ENCODE results near the gene USP21.

USP21 gene

GRCh38 chr1:161133220-161133740, 26.0 kb upstream of the USP21 start:
- peak; percentile 11 for DNase-seq (ENCODE audit: low spot score)

- DNase-seq (ENCODE audit: low spot score) = no peak
Observed at GRCh38 chr1:161137881-161138280, 21.4 kb upstream of the USP21 start.

- no peak for DNase-seq (ENCODE audit: low spot score)
Observed at GRCh38 chr1:161138431-161138830, 20.9 kb upstream of the USP21 start.

- DNase-seq (ENCODE audit: low spot score) = peak; percentile 23
Observed at GRCh38 chr1:161139766-161140165, 19.5 kb upstream of the USP21 start.

GRCh38 chr1:161140755-161141400, 18.4 kb upstream of the USP21 start:
- DNase-seq (ENCODE audit: low spot score) = no peak

GRCh38 chr1:161145832-161146231, 13.5 kb upstream of the USP21 start:
- no peak for DNase-seq (ENCODE audit: low spot score)

- DNase-seq (ENCODE audit: low spot score) = no peak
Observed at GRCh38 chr1:161153176-161153575, 6.1 kb upstream of the USP21 start.

- peak; percentile 75 for DNase-seq (ENCODE audit: low spot score)
Observed at GRCh38 chr1:161153682-161154337, 5.5 kb upstream of the USP21 start, which contains the start of gene UFC1. Gene UFC1, plus strand, starts transcription at chr1:161153978. Its CDS starts 20 bp downstream, at chr1:161153998.

GRCh38 chr1:161157867-161158266, 1.4 kb upstream of the USP21 start:
- no peak for DNase-seq (ENCODE audit: low spot score)

GRCh38 chr1:161158316-161159010, 837 bp upstream of the USP21 start:
- no peak for DNase-seq (ENCODE audit: low spot score)

- DNase-seq (ENCODE audit: low spot score) = no peak
Observed at GRCh38 chr1:161159913-161160243, 578 bp downstream of the USP21 start.

- no peak for DNase-seq (ENCODE audit: low spot score)
Observed at GRCh38 chr1:161160671-161161145, 1.4 kb downstream of the USP21 start.

- DNase-seq (ENCODE audit: low spot score) = no peak
Observed at GRCh38 chr1:161161652-161162051, 2.4 kb downstream of the USP21 start.

- DNase-seq (ENCODE audit: low spot score) = no peak
Observed at GRCh38 chr1:161162052-161162451, 2.8 kb downstream of the USP21 start.

GRCh38 chr1:161162806-161163205, 3.5 kb downstream of the USP21 start:
- DNase-seq (ENCODE audit: low spot score) = no peak

GRCh38 chr1:161163793-161164192, 4.5 kb downstream of the USP21 start:
- DNase-seq (ENCODE audit: low spot score) = no peak

- no peak for DNase-seq (ENCODE audit: low spot score)
Observed at GRCh38 chr1:161164901-161165610, 5.8 kb downstream of the USP21 start.

- peak; percentile 92 for DNase-seq (ENCODE audit: low spot score)
Observed at GRCh38 chr1:161165742-161166668, 6.7 kb downstream of the USP21 start, which contains the start of gene PPOX. Gene PPOX, plus strand, starts transcription at chr1:161166426. Its CDS starts 422 bp downstream, at chr1:161166848.

GRCh38 chr1:161166669-161167548, 7.6 kb downstream of the USP21 start:
- peak; percentile 38 for DNase-seq (ENCODE audit: low spot score)

GRCh38 chr1:161168906-161169305, 9.6 kb downstream of the USP21 start:
- no peak for DNase-seq (ENCODE audit: low spot score)

Measured in iPS-NIHi11 (cell line).